ENCODE results near the gene IL17RE. TPM values are rescaled to one million over a fixed set of nuclear protein-coding genes. Genes with fewer than 3 reads are reported as not detected.

Gene IL17RE
- total RNA-seq, 1 donor from 2014 or later = 2.4 TPM

DNA sequence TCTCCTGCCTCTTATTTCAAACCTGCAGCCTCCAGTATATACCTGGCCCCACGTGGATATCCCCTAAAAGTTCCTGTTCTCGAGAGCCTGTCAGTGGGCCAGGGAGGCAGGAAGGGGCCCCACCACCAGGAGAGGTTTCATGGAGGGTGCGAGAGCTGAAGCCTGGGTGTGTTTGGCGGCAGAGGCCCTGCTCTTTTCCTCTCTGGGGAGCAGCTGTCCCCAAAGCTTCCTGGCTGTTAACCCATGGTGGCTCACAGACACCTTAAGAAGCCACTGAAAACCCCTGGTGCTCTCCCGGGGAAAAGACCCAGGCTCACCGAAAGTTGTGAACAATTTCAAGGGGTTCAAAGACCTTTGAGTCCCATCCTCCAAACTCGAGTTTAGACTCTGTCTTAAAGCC, 48.5 kb downstream of the IL17RE start:
- intact Hi-C loops (cut with micrococcal nuclease) = no loop called here

DNA sequence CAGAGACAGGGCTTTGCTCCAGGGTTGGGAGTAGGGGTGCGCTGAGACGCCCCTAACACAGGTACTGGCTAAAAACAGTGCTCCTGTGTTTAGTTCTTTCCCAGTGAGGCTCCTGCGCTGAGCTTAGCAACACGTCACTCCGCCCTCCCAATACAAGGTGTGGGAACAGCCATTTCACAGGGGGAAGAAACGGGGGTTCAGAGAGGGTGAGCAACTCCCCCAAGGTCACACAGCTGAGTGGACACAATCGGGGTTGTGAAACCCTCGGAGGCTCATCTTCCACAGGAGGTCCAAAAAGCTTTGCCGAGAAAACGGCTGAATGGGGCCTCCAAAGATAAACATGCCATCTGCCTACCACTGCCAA, 48.9 kb downstream of the IL17RE start:
- intact Hi-C loops (cut with micrococcal nuclease) = no loop called here

DNA sequence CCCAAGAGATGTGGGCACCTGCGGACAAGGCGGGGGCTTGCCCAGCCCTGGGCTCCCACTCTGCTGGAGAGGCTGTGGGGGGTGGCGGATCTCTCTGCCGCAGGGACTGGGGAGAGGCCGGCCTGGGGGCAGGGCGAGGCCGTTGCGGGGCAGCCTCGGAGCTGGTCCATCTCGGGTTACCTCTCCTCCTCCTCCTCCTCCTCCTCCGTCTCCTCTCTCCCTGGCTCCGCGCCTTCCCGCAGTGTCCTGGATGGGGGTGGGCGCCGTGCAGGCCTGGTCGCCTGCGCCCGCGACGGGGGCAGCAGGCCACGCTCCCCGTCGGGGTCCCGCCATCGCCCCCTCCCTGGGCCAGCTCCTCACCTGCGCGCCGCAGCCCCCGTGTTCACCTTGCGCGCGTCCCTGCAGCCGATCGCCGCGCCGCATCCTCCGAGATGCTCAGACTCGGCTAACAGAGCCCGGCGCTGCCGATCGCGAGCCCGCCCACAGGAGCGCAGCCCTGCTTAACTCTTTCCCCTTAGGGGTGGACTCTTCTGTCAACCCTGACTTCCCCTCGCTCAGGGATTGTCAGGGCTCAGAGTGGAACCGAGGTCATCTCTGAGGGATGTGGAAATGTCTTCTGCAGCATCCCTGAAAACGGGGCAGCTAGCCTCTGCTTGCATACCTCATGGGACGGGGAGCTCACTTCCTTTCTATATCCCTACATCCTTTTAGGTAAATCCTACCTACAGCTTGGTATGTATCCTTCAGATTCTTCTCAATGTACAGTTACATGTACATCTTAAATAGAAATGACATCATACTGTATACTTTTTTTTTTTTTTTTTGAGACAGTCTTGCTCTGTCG, 49.5 kb downstream of the IL17RE start, which contains the start of gene PRRT3:
Gene PRRT3 (minus strand): TSS at position 447 of the 844 bp plus-strand sequence. CDS start 2,293 bp downstream, outside the sequence.
- intact Hi-C loops (cut with micrococcal nuclease) = loop anchor here (1.0 to 2.0 kb wide), 3 partner anchors 18 to 74 kb away; partner anchors contain the start of gene FANCD2

DNA sequence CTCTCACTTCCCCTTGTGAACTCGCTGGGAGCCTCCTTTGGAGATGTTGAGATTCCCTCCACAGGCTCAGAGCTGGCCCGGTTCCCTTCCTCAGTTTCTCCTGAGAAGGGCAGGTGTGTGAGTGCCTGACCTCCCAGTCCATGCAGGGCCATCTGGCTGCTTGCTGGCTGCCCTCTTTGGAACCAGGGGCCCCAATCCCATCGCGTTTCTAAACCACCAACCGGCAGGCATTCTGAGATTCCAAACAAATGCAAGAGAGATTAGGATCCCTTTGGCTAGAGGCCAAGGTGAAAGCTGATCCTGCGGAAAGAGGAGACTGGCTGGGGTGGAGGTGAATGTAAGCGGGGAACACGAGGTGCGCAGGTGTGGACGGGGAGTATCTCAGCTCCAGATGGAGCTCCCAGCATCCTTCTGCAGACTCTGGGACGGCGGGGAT, 52.4 kb downstream of the IL17RE start:
- intact Hi-C loops (cut with micrococcal nuclease) = no loop called here

DNA sequence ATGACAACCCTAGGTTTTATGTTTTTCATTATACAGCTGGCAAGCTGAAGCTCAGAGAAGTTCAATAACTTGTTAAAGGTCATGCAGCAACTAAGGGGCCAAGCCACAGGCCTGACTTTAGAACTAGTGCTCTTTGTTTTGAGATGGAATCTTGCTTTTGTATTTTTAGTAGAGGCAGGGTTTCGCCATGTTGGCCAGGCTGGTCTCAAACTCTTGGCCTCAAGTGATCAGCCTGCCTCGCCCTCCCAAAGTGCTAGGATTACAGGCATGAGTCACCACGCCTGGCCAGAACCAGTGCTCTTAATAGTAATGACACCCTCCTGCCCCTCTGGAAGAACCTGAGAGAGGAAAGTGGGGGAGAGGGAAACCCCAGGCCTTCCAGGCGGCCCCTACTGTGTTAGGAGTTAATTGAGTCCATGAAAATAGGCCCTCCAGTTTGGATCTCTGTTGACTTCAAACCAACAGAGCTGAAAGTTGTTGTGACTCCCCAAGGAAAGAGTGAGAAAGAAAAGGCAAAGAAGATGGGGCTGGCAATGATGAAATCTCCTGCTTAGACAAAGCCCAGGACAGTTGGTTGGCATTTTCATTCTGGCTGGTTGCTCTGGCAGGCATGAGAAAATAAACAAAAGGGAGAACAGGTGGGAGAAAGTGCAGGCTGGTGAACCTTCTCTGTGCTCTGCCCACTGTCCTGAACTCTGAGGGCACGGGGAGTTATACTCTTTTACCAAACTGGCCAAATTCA, 53.1 kb downstream of the IL17RE start:
- intact Hi-C loops (cut with micrococcal nuclease) = no loop called here

DNA sequence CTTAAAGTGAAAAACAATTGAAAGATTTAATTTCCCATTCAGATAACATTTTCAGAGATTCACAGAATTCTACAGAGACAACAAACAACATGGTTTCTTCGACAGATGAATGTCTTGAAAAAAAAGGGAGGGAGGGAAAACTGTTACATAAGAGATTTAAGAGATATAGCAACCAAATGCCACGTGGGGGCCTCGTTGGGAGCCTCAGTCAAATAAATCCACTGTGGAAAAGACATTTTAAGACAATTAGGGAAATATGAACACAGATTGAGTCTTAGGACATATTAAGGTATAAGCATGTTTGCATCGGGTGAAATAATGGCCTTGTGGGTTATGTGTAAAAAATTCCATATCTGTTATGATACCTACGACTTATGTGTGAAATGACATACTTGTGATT, 54.6 kb downstream of the IL17RE start:
- intact Hi-C loops (cut with micrococcal nuclease) = no loop called here

DNA sequence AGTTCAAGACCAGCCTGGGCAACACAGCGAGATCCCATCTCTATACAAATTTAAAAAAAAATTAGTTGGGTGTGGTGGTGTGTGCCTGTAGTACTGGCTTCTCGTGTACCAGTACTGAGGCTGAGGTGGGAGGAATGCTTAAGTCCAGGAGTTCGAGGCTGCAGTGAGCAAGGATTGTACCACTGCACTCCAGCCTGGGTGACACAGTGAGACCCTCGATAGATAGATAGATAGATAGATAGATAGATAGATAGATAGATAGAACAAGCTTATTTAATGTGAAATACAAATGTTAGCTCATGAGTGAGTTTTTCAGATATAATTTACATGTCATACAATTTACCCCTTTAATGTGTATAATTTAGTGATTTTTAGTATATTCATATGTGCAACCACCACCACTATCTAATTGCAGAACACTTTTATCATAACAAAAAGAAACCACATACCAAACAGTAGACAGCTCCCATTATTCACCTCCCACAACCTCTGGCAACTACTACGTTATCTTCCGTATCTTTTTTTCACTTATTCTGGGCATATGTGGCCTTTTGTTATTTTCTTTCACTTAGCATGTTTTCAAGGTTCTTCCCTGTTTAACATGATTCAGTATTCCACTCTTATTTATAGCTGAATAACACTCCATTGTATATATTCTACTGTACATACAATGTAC, 62.7 kb downstream of the IL17RE start:
- intact Hi-C loops (cut with micrococcal nuclease) = no loop called here

Other genes with a start within 250 kb of the IL17RE start
- 0.22 and 0.59 TPM in 2 replicates for gene CPNE9, start 199.0 kb upstream of the IL17RE start, total RNA-seq
- gene BRPF1, start 171.1 kb upstream of the IL17RE start, total RNA-seq = 41.3 and 51.1 TPM in 2 replicates
- 35.6 and 43.2 TPM in 2 replicates for gene OGG1, start 152.9 kb upstream of the IL17RE start, total RNA-seq
- gene CAMK1, start 132.9 kb upstream of the IL17RE start, total RNA-seq = 22.6 and 26.2 TPM in 2 replicates
- 62.3 and 67.1 TPM in 2 replicates for gene TADA3, start 110.4 kb upstream of the IL17RE start, total RNA-seq
- gene ARPC4, start 109.8 kb upstream of the IL17RE start, total RNA-seq = 292 and 298 TPM in 2 replicates
- 46.7 and 51.4 TPM in 2 replicates for gene TTLL3, start 92.6 kb upstream of the IL17RE start, total RNA-seq
- gene RPUSD3, start 58.8 kb upstream of the IL17RE start, total RNA-seq = 51.9 and 53.8 TPM in 2 replicates
- not detected in 2 replicates for gene CIDEC, start 22.6 kb upstream of the IL17RE start, total RNA-seq
- 33.9 and 36.2 TPM in 2 replicates for gene JAGN1, start 12.2 kb upstream of the IL17RE start, total RNA-seq
- 0.78 and 1.1 TPM in 2 replicates for gene IL17RC, start 14.2 kb downstream of the IL17RE start, total RNA-seq
- gene CRELD1, start 31.0 kb downstream of the IL17RE start, total RNA-seq = 26.0 and 27.5 TPM in 2 replicates
- gene PRRT3, start 49.6 kb downstream of the IL17RE start, total RNA-seq = 10.6 and 13.4 TPM in 2 replicates
- 52.2 and 62.6 TPM in 2 replicates for gene EMC3, start 84.0 kb downstream of the IL17RE start, total RNA-seq
- 40.7 and 54.1 TPM in 2 replicates for gene FANCD2, start 123.6 kb downstream of the IL17RE start, total RNA-seq
- gene FANCD2OS, start 205.4 kb downstream of the IL17RE start, total RNA-seq = not detected in 2 replicates
- 116 and 126 TPM in 2 replicates for gene BRK1, start 212.8 kb downstream of the IL17RE start, total RNA-seq
- gene VHL, start 238.9 kb downstream of the IL17RE start, total RNA-seq = 93.4 and 94.3 TPM in 2 replicates